NCI-H1417 treated with DMSO at 0.1 percent for 48 hours (cell line): ENCODE data around the gene UBB.

Experiments used
- DNase-seq: peaks from one replicate; lab custom pipeline; 2025; lab: John Stamatoyannopoulos, UW

Gene UBB

DNA sequence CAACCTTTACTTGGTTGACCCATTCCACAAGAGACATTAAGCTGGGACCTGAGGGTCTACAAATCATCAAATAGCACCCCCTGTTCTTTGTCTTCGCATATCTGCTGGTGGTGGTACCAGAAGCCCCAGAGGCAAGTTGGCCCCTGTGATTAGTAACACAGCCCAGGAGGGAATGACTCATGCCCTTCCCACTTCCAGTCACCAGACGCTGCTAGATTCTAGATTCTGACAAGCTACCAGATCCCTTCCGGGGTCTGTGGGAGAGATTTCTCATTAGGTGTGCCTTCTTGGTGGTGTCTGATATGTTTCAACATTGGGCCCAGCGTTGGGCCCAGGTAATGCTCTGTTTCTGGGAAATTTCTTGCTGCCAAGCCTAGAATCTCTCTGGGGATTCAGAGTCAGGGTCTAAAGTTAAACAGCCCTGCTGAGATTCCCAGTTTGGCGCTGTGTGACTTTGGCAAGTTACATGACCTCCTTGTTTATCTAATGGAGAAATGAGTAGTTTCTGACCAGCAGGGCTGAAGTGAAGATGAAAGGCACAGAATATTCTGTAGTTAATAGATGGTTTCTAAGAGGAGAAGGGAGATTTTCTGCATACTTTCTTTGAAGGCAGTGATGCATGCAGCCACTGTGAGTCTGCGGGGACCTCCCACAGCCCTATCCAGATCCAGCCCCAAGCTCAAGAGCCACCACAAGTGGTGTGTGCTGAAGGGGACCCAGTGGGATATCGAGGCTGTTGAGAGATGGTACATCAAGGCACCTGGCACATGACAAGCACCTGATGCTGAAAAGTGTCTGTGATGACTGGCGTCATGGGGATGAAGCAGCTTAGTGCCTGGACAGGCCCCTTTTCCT is 38.4 kb downstream of the UBB start:
- no peak for DNase-seq

- DNase-seq: no peak
Observed at GRCh38 chr17:16419929-16420271, 39.0 kb downstream of the UBB start.

DNA sequence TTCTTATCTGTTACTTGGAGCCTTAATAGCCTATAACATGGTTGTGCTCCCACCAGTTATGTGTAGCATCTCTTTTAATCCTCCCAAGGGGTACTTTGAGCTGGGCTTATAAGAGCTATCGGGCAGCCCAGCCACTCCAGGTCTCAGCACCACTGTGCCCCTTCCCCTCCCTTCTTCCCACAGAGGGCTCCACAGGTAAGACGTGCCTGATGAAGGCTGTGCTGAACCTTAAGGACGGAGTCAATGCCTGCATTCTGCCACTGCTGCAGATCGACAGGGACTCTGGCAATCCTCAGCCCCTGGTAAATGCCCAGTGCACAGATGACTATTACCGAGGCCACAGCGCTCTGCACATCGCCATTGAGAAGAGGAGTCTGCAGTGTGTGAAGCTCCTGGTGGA is 41.5 kb downstream of the UBB start:
- DNase-seq: no peak

- DNase-seq: no peak
Observed at GRCh38 chr17:16423226-16423872, 42.5 kb downstream of the UBB start.

DNA sequence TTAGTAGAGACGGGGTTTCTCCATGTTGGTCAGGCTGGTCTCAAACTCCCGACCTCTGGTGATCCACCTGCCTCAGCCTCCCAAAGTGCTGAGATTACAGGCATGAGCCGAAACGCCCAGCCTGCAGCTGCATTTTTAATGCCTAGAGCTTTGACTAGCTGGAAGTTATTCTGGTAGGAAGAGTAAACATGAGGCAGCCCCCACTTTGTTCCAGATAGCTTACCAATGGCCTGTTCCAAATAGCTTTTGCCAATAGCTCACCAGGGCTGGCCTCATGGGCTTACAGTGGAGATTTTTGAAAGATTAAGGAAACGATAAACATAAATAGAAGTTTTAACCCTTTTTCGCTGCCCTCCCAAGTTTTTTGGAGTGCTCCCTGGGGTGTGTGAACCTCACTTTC is 44.3 kb downstream of the UBB start:
- no peak for DNase-seq

DNA sequence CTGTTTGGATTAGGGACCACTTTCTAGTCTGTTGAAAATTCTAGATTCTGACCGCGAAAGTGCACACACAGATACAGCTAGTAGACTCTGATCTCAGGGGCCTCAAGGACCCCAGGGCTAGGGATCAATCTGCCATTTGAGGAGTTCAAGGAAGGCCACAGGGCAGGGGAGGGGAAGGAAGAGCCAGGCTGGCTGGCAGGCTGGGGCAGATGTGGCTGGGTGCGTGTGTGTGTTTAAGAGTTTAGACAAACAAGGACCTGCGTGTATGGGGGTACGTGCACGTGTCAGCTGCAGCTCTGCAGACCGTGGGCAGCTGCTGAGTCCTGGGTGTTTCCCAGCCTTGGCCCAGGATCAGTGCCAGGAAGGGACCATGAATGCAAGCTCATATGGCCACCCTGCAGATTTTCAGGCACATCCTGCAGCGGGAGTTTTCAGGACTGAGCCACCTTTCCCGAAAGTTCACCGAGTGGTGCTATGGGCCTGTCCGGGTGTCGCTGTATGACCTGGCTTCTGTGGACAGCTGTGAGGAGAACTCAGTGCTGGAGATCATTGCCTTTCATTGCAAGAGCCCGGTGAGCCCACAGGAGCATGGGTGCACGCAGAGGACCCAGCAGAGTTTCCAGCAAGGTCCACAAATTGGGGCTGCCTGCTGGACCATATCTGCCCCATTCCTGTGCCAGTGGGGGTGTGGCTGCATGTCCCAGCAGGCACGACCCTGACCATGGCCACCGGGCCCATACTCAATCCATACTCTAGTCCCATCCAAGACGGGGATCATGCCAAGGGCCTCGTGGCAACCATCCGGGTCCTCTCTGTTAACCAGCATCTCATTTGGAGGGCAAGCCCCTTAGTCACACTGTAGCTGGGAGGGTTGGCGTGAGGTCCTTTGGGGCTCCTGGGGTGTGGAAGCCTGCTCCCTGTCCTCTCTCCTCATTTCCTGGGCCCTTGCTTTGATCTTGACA is 45.1 kb downstream of the UBB start:
- no peak for DNase-seq

GRCh38 chr17:16427020-16427419 is 46.1 kb downstream of the UBB start:
- DNase-seq: no peak

- DNase-seq: no peak
Observed at GRCh38 chr17:16428098-16428882, 47.4 kb downstream of the UBB start.

- no peak for DNase-seq
Observed at GRCh38 chr17:16429083-16429482, 48.2 kb downstream of the UBB start.

GRCh38 chr17:16430650-16431049 is 49.8 kb downstream of the UBB start:
- no peak for DNase-seq

- no peak for DNase-seq
Observed at GRCh38 chr17:16432017-16432416, 51.1 kb downstream of the UBB start.
